ENCODE results near the gene FNDC10. TPM values are rescaled to one million over a fixed set of nuclear protein-coding genes. Genes with fewer than 3 reads are reported as not detected.

The FNDC10 gene
- total and polyA plus RNA-seq, 10 donors = 2.2 to 8.8 (median 4.6) TPM

- H3K9me3 ChIP-seq = no peaks in the 10 kb centered on the region
- 92 to 97% (median 94%) methylated on average over 38 to 48 of the region's 48 CpGs for WGBS, 5 donors
- peaks cover 0 to 62% (median 7%) of the 10 kb centered on the region in 6 donors for H3K36me3 ChIP-seq
- DNase-seq = peak; percentile 76
- TF ChIP-seq POLR2A (IDR thresholded peaks at IDR 0.05) (no peak), CTCF (IDR thresholded peaks at IDR 0.05 in 8 of 11, conservative IDR thresholded peaks at IDR 0.05 in 3 of 11) (no peak), POLR2AphosphoS5 (IDR thresholded peaks at IDR 0.05) (no peak)
- H3K4me1 ChIP-seq = peaks cover 0 to 37% (median 20%) of the 10 kb centered on the region in 6 donors
- no peak overlapping the region for H3K4me3 ChIP-seq
- no peak overlapping the region for H3K27ac ChIP-seq
- intact Hi-C loops (cut with DNase I; ENCODE audit: low total_unique reads) = no loop called here
- peaks cover 0 to 35% (median 13%) of the 10 kb centered on the region in 7 donors for H3K27me3 ChIP-seq (replicated peaks in 1 of 7)
These were observed 26.5 kb upstream of the FNDC10 start for GRCh38 chr1:1626207-1627141.

- Histone ChIP-seq H3K9me3 (no peaks in the 10 kb centered on the region), H3K36me3 (peaks cover 0 to 62% (median 7%) of the 10 kb centered on the region in 6 donors), H3K27me3 (replicated peaks in 1 of 7) (peaks cover 0 to 28% (median 7%) of the 10 kb centered on the region in 7 donors), H3K4me3 (no peak overlapping the region), H3K27ac (no peak overlapping the region), H3K4me1 (peaks cover 0 to 31% (median 15%) of the 10 kb centered on the region in 6 donors)
- 91 to 98% (median 92%) methylated on average over 8 of the region's 8 CpGs for WGBS, 5 donors
- TF ChIP-seq POLR2A (IDR thresholded peaks at IDR 0.05) (no peak), CTCF (IDR thresholded peaks at IDR 0.05 in 8 of 11, conservative IDR thresholded peaks at IDR 0.05 in 3 of 11) (no peak), POLR2AphosphoS5 (IDR thresholded peaks at IDR 0.05) (no peak)
- DNase-seq = no peak
- intact Hi-C loops (cut with DNase I; ENCODE audit: low total_unique reads) = no loop called here
These were observed 25.9 kb upstream of the FNDC10 start for GRCh38 chr1:1625824-1626206.

- intact Hi-C loops (cut with DNase I; ENCODE audit: low total_unique reads) = no loop called here
These were observed 25.5 kb upstream of the FNDC10 start for GRCh38 chr1:1625404-1625775.

More at GRCh38 chr1:1625404-1625775, 25.5 kb upstream of the FNDC10 start:
- H3K9me3 ChIP-seq = no peaks in the 10 kb centered on the region
- peak; percentile 75 for DNase-seq
- H3K4me1 ChIP-seq = peaks cover 0 to 26% (median 11%) of the 10 kb centered on the region in 6 donors
- TF ChIP-seq POLR2A (IDR thresholded peaks at IDR 0.05) (no peak), CTCF (IDR thresholded peaks at IDR 0.05 in 8 of 11, conservative IDR thresholded peaks at IDR 0.05 in 3 of 11) (no peak), POLR2AphosphoS5 (IDR thresholded peaks at IDR 0.05) (peak in 2 of 3 donors; percentile 7 to 11)
- peaks cover 0 to 24% (median 2%) of the 10 kb centered on the region in 7 donors for H3K27me3 ChIP-seq (replicated peaks in 1 of 7)
- WGBS, 5 donors = 87 to 94% (median 91%) methylated on average over 20 to 28 of the region's 28 CpGs
- H3K4me3 ChIP-seq = no peak overlapping the region
- H3K36me3 ChIP-seq = peaks cover 0 to 62% (median 7%) of the 10 kb centered on the region in 6 donors
- H3K27ac ChIP-seq = no peak overlapping the region
